Esophagus squamous epithelium (tissue), 5 donors: ENCODE results near the gene DZIP1. TPM values are rescaled to one million over a fixed set of nuclear protein-coding genes. Genes with fewer than 3 reads are reported as not detected.

ENCODE experiments used
- DNase-seq: peaks from one replicate; lab custom pipeline; 2025; lab: John Stamatoyannopoulos, UW
- H3K27ac ChIP-seq, 4 donors: fragments of 200-600 bp; sonication (generic); one replicate each; pipeline ENCODE4 v1.5.1; 2016 to 2019; ENCODE audit warnings: mild to moderate bottlenecking in 1 of 4
- H3K27me3 ChIP-seq, 4 donors: fragments of 200-600 bp; sonication (generic); 1 replicate in 3 of 4; 2 replicates in 1 of 4; pipeline versions ENCODE4 v1.5.1 to v1.6.0; 2017 to 2021; ENCODE audit warnings: antibody characterized with exemption in 1 of 4
- H3K36me3 ChIP-seq, 3 donors: fragments of 200-600 bp; sonication (generic); one replicate each; pipeline ENCODE4 v1.5.1; 2016 to 2019
- H3K4me1 ChIP-seq, 3 donors: fragments of 200-600 bp; sonication (generic); one replicate each; pipeline ENCODE4 v1.5.1; 2017 to 2019
- H3K4me3 ChIP-seq, 4 donors: fragments of 200-600 bp; sonication (generic); 1 replicate in 3 of 4; 2 replicates in 1 of 4; pipeline ENCODE4 v1.5.1; 2016 to 2019; ENCODE audit warnings: mild to moderate bottlenecking in 2 of 4, moderate library complexity in 1 of 4
- H3K9me3 ChIP-seq, 3 donors: fragments of 200-600 bp; sonication (generic); one replicate each; pipeline ENCODE4 v1.5.1; 2016 to 2019
- CTCF ChIP-seq, 6 experiments: fragments of 450-650 bp in 4 of 6; fragments of 200-600 bp in 2 of 6; sonication (generic) in 2 of 6; IDR thresholded peaks; one replicate each; pipeline ENCODE4 v1.5.1; 2016 to 2019; ENCODE audit warnings: antibody characterized with exemption in 6 of 6, mild to moderate bottlenecking in 4 of 6, moderate library complexity in 4 of 6
- POLR2A ChIP-seq, 4 donors: fragments of 450-650 bp; IDR thresholded peaks; one replicate each; pipeline ENCODE4 v1.6.1; 2017; ENCODE audit warnings: antibody characterized with exemption in 4 of 4, mild to moderate bottlenecking in 4 of 4, moderate library complexity in 3 of 4
- WGBS, 2 donors: methylation state at CpG; one replicate each; pipeline ENCODE4 v1.1.5; 2018; 5-methylcytosine and 5-hydroxymethylcytosine counted together
- intact Hi-C: fragments of 100-400 bp; cut with DNase I; formaldehyde crosslinking; loops from one replicate; pipeline ENCODE4 v1.15.0; 2022
- total RNA-seq, 4 donors: library from RNA; depleted of rRNA; stranded (reverse); fragments of >200 nt; gene quantifications; one replicate each; pipeline ENCODE4 v1.1.0, GENCODE V29; 2016
- donor health status: DM: yes; HTN: yes; CAD: no.

DZIP1 gene
- total RNA-seq, 4 donors from 2014 or later = 2.9 to 12.8 (median 7.0) TPM

GRCh38 chr13:95642999-95643398 is 1.5 kb downstream of the DZIP1 start:
- Histone ChIP-seq H3K4me3 (peak overlapping the region in 2 of 4 donors; percentile 64 to 74), H3K27ac (peak overlapping the region in 2 of 4 donors; percentile 70 to 80), H3K4me1 (peaks cover 10 to 42% (median 11%) of the 10 kb centered on the region in 3 donors), H3K9me3 (no peaks in the 10 kb centered on the region), H3K36me3 (no peaks in the 10 kb centered on the region), H3K27me3 (peaks cover 0 to 41% (median 0%) of the 10 kb centered on the region in 4 donors)
- no peak for TF ChIP-seq CTCF (IDR thresholded peaks at IDR 0.05)
- TF ChIP-seq POLR2A (IDR thresholded peaks at IDR 0.05) = no peak
- DNase-seq = no peak
- intact Hi-C loops = no loop called here
- 61 to 76% methylated on average over 3 of the region's 3 CpGs for WGBS, 2 donors

- intact Hi-C loops = no loop called here
- H3K27me3 ChIP-seq = peaks cover 0 to 41% (median 0%) of the 10 kb centered on the region in 4 donors
- no peaks in the 10 kb centered on the region for H3K36me3 ChIP-seq
- 40 to 48% methylated on average over 4 to 6 of the region's 35 CpGs for WGBS, 2 donors
- H3K27ac ChIP-seq = peak overlapping the region in 3 of 4 donors; percentile 0 to 27 (median 22)
- no peak for TF ChIP-seq POLR2A (IDR thresholded peaks at IDR 0.05)
- no peak for TF ChIP-seq CTCF (IDR thresholded peaks at IDR 0.05)
- H3K4me3 ChIP-seq = peak overlapping the region; percentile 20 to 64 (median 44)
- DNase-seq = no peak
- H3K9me3 ChIP-seq = no peaks in the 10 kb centered on the region
- H3K4me1 ChIP-seq = peaks cover 10 to 42% (median 11%) of the 10 kb centered on the region in 3 donors
These were observed 2.4 kb downstream of the DZIP1 start for GRCh38 chr13:95642028-95642621.

GRCh38 chr13:95641291-95642027 is 3.0 kb downstream of the DZIP1 start:
- no peak for DNase-seq
- 85 to 87% methylated on average over 5 to 11 of the region's 58 CpGs for WGBS, 2 donors
- Histone ChIP-seq H3K4me1 (peaks cover 10 to 42% (median 11%) of the 10 kb centered on the region in 3 donors), H3K4me3 (peak overlapping the region; percentile 20 to 64 (median 44)), H3K9me3 (no peaks in the 10 kb centered on the region), H3K27me3 (peaks cover 0 to 41% (median 0%) of the 10 kb centered on the region in 4 donors), H3K27ac (peak overlapping the region in 3 of 4 donors; percentile 0 to 27 (median 22)), H3K36me3 (no peaks in the 10 kb centered on the region)
- TF ChIP-seq POLR2A (IDR thresholded peaks at IDR 0.05) (no peak), CTCF (IDR thresholded peaks at IDR 0.05) (no peak)
- intact Hi-C loops = no loop called here

- Histone ChIP-seq H3K36me3 (no peaks in the 10 kb centered on the region), H3K9me3 (no peaks in the 10 kb centered on the region), H3K4me1 (peaks cover 0 to 8% (median 4%) of the 10 kb centered on the region in 3 donors), H3K27me3 (peaks cover 0 to 9% (median 0%) of the 10 kb centered on the region in 4 donors), H3K4me3 (no peak overlapping the region), H3K27ac (no peak overlapping the region)
- DNase-seq = no peak
- intact Hi-C loops = no loop called here
- no peak for TF ChIP-seq CTCF (IDR thresholded peaks at IDR 0.05)
- no peak for TF ChIP-seq POLR2A (IDR thresholded peaks at IDR 0.05)
These were observed 7.7 kb downstream of the DZIP1 start for GRCh38 chr13:95636853-95637252.

GRCh38 chr13:95630593-95630992 is 13.9 kb downstream of the DZIP1 start:
- TF ChIP-seq CTCF (IDR thresholded peaks at IDR 0.05) (no peak), POLR2A (IDR thresholded peaks at IDR 0.05) (no peak)
- WGBS, 2 donors = 67 to 73% methylated on average over 3 of the region's 3 CpGs
- no peaks in the 10 kb centered on the region for H3K9me3 ChIP-seq
- DNase-seq = no peak
- no peak overlapping the region for H3K4me3 ChIP-seq
- no peaks in the 10 kb centered on the region for H3K27me3 ChIP-seq
- no peaks in the 10 kb centered on the region for H3K4me1 ChIP-seq
- intact Hi-C loops = no loop called here
- no peak overlapping the region for H3K27ac ChIP-seq
- H3K36me3 ChIP-seq = peaks cover 0 to 34% (median 0%) of the 10 kb centered on the region in 3 donors
